Coronary artery (tissue), 2 donors: ENCODE data around the gene NEIL3.

Experiments
- DNase-seq: peaks from one replicate; pipeline ENCODE4 v3.0.0-alpha.2; 2017; ENCODE audit warnings: low spot score
- H3K27ac ChIP-seq, 2 donors: fragments of 200-600 bp; sonication (generic); one replicate each; pipeline ENCODE4 v1.5.1; 2016 to 2019
- H3K4me3 ChIP-seq: fragments of 200-600 bp; sonication (generic); 2 replicates; pipeline ENCODE4 v1.5.1; 2016; ENCODE audit warnings: mild to moderate bottlenecking, moderate library complexity
- TF ChIP-seq, protein P1 (sequence below): fragments of 200-600 bp; sonication (generic); IDR thresholded peaks from one replicate; pipeline ENCODE4 v1.5.1; 2019; ENCODE audit warnings: antibody characterized with exemption

The NEIL3 gene

DNA sequence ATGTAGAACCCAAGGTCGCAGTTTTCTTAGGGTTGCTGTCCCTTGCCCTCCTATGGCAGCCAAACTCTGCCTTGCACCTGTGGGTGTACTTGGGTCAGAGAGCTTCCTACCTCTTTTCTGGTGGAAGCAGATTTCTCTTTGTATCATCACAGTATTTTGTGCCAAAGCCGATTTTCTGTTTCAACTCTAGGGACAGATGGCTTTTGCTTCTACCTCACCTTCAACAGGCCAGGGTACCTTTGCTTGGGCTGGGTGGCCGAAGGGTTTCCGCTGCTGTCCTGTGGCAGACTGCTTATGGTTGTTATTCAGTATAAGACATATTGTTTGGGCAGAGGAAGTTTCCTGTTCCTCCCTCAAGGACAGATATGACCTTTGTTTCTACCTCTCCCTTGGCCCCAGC is 22.4 kb downstream of the NEIL3 start:
- Histone ChIP-seq H3K27ac (no peak overlapping the region), H3K4me3 (no peak overlapping the region)
- no peak for DNase-seq
- TF ChIP-seq, protein P1, sequence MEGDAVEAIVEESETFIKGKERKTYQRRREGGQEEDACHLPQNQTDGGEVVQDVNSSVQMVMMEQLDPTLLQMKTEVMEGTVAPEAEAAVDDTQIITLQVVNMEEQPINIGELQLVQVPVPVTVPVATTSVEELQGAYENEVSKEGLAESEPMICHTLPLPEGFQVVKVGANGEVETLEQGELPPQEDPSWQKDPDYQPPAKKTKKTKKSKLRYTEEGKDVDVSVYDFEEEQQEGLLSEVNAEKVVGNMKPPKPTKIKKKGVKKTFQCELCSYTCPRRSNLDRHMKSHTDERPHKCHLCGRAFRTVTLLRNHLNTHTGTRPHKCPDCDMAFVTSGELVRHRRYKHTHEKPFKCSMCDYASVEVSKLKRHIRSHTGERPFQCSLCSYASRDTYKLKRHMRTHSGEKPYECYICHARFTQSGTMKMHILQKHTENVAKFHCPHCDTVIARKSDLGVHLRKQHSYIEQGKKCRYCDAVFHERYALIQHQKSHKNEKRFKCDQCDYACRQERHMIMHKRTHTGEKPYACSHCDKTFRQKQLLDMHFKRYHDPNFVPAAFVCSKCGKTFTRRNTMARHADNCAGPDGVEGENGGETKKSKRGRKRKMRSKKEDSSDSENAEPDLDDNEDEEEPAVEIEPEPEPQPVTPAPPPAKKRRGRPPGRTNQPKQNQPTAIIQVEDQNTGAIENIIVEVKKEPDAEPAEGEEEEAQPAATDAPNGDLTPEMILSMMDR: no peak

DNA sequence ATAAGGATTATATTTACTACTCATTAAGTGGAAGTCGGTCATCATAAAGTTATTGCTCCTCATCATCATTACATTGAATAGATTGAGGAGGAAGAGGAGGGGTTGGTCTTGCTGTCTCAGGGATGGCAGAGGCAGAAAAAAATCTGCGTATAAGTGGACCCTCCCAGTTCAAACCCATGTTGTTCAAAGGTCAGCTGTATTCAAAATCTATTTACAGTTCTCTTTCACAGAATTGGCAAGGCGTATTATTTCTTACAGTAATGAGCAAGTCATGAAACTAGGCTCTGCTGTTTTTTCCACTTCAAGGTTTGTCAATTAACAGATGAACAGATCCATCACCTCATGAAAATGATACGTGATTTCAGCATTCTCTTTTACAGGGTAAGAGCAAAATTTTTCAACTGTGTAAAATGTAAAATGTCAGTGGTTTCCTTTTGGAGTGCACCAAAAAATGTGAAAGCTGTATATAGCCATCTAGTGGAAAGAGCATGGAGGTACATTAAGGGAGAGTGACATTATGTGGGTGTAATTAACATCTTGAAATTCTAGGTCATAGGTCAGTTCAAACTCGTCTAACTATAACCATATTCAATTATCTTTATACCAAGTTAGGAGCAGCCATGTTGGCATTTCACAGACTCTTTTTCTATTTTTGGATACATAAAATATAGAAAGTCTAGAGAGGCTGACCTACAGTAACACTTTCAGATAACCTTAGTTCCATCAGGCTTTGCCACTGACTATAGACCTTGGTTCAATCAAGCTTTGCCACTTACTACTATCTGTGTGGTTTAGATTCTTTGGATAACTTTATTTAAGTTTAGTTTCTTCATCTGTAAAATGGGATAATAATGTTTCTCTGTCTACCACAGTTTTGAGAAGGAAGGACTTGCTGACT is 30.1 kb downstream of the NEIL3 start:
- H3K27ac ChIP-seq: no peak overlapping the region
- no peak for DNase-seq
- TF ChIP-seq, protein P1: peak; percentile 47
- no peak overlapping the region for H3K4me3 ChIP-seq

DNA sequence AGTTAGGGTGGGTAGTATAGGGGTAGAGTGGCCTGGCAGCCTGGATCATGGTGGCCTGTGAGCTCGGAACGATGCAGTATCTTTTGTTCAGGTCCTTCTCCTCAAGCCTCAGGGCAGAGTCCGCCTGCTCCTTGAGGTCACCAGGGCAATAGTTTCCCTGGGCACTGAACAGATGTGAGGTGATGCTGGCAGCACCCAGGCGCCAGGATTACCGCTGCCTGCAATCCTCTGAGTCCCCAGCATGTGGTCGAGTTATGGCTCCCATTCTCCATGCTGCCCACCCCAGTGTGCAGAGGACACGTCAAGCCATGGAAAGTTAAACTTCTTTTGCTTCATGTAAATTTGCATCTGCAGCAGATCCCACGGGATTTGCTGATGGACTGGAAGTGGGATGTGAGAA is 38.7 kb downstream of the NEIL3 start:
- no peak for DNase-seq
- no peak overlapping the region for H3K4me3 ChIP-seq
- TF ChIP-seq, protein P1: no peak
- H3K27ac ChIP-seq: no peak overlapping the region

DNA sequence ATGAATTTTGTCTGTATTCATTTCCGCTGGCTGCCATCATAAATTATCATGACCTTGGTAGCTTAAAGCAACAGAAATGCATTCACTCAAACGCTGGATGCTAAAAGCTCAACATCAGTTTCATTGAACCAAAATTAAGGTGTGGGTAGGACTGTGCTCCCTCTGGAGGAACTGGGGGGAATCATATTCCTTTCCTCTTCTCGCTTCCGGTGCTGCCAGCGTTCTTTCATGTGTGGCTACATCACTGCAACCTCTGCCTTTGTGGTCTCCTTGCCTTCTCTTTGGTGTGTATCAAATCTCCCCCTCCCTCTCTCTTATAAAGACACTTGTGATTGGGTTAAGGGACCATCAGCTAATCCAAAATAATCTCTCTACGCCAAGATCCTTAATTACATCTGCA is 39.5 kb downstream of the NEIL3 start:
- DNase-seq: no peak
- TF ChIP-seq, protein P1: no peak
- H3K4me3 ChIP-seq: no peak overlapping the region
- H3K27ac ChIP-seq: no peak overlapping the region

DNA sequence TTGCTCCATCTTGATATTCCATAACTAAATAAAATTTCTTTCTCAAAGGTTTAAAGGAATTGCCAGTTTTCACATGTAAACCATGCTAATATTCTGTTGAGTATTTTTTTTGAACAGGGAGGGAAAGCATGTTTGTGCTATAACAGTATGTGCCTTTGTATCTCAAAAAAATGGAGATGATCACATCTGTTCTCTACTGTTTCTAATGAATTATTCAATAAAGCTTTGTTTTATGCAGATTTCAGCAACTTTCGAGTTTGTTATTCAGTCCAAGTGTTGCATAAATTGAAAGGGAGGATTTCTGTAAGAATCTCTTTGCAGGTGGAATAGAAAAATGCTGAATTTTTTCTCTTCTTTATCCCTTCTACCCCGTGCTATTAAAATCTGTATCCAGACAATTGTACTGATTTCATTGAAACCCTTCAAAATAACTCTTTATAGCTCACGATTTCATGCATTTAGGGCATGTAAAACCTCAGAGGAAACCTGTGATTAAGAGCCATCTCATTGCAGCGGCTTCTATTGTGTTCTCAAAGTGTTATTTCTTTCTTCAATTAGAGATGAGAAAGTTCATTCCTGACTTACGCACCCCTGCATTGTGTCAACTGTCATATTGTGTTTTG is 42.1 kb downstream of the NEIL3 start:
- DNase-seq: no peak
- H3K4me3 ChIP-seq: no peak overlapping the region

DNA sequence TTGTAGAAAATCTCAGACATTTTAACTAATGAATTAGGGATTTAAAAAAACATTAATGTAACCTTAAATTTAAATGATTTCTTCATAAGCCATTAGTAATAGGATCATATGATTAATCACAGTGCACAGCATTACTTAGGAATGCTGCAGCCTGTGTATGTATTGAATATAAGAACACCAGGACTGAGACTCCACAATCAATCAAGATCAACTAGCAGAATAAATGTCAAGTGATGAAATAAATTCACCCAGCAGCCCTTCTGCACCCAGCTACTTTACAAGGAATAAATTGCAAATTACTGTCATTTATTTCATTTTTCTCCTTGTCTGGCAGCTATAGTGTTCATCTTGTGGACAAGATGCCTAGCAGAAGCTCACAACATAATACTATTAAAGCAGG is 46.5 kb downstream of the NEIL3 start:
- DNase-seq: no peak
- Histone ChIP-seq H3K27ac (no peak overlapping the region), H3K4me3 (no peak overlapping the region)
- TF ChIP-seq, protein P1: no peak

More for the DNA sequence above, 42.1 kb downstream of the NEIL3 start:
- H3K27ac ChIP-seq: no peak overlapping the region
- TF ChIP-seq, protein P1: no peak

DNA sequence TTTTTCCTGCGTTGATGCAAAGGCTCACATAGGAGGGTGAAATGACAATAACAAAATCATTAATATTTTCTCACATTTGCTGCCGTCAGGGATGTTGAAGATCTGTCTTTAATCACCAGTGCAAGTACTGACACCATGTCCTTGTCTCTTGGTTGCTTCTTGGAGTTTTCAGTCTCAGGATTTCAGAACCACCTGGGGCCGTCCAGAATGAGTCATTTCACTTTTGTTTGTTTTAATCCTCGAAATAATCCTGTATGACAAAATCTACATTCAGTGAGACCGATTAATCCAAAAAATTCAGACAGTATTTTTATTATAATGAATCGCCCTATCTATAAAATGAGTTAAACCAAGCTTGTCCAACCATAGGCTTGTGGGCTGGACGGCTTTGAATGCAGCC is 47.2 kb downstream of the NEIL3 start:
- TF ChIP-seq, protein P1: no peak
- no peak overlapping the region for H3K27ac ChIP-seq
- H3K4me3 ChIP-seq: no peak overlapping the region
- DNase-seq: no peak
